Mesenchymal stem cell (in vitro differentiated cells and primary cell): Measurements from ENCODE around the gene CDRT15L2.
"Not testable (repeated sequence)": the region's sequence is repeated elsewhere in the genome, so short reads cannot be mapped to it uniquely, and the experiment has no call there.

Experiments
- DNase-seq: peaks from one replicate; pipeline ENCODE4 v3.0.0-alpha.2; 2013
- H2AFZ ChIP-seq: one replicate; pipeline ENCODE4 v1.6.1; 2013; ENCODE audit warnings: low read depth, mild to moderate bottlenecking, control low read depth, inconsistent platforms, low read length, moderate library complexity
- H2AK5ac ChIP-seq: 2 replicates; pipeline ENCODE4 v1.6.1; 2013; ENCODE audit warnings: low read length, moderate library complexity, mild to moderate bottlenecking, inconsistent platforms; ENCODE audit not compliant: severe bottlenecking
- H2BK120ac ChIP-seq: one replicate; pipeline ENCODE4 v1.6.1; 2013; ENCODE audit warnings: low read depth, mild to moderate bottlenecking, inconsistent platforms, low read length, moderate library complexity
- H2BK12ac ChIP-seq, 2 experiments: one replicate each; pipeline ENCODE4 v1.6.1; 2013; ENCODE audit warnings: inconsistent platforms in 2 of 2, low read length in 2 of 2, mild to moderate bottlenecking in 2 of 2, moderate library complexity in 2 of 2, control low read depth in 1 of 2
- H2BK15ac ChIP-seq: one replicate; pipeline ENCODE4 v1.6.1; 2013; ENCODE audit warnings: mild to moderate bottlenecking, low read depth, inconsistent platforms; ENCODE audit not compliant: poor library complexity, severe bottlenecking
- H2BK5ac ChIP-seq: 2 replicates; pipeline ENCODE4 v1.6.1; 2013; ENCODE audit warnings: low read depth, mild to moderate bottlenecking, low read length, control low read depth, inconsistent platforms; ENCODE audit not compliant: poor library complexity, severe bottlenecking
- H3K14ac ChIP-seq, 2 experiments: one replicate each; pipeline ENCODE4 v1.6.1; 2013; ENCODE audit warnings: inconsistent platforms in 2 of 2, low read length in 2 of 2, control low read depth in 1 of 2, mild to moderate bottlenecking in 1 of 2, moderate library complexity in 1 of 2
- H3K18ac ChIP-seq, 2 experiments: one replicate each; pipeline ENCODE4 v1.6.1; 2013; ENCODE audit warnings: inconsistent platforms in 2 of 2, low read length in 2 of 2, control low read depth in 1 of 2, low read depth in 1 of 2, mild to moderate bottlenecking in 1 of 2
- H3K23ac ChIP-seq, 2 experiments: one replicate each; pipeline ENCODE4 v1.6.1; 2013; ENCODE audit warnings: inconsistent platforms in 2 of 2, low read length in 2 of 2, mild to moderate bottlenecking in 2 of 2, moderate library complexity in 2 of 2, control low read depth in 1 of 2
- H3K27ac ChIP-seq: 2 replicates; pipeline ENCODE4 v1.5.1; 2013; ENCODE audit warnings: mild to moderate bottlenecking, moderate library complexity, low read length, control low read depth, inconsistent platforms; ENCODE audit not compliant: poor library complexity, severe bottlenecking
- H3K27me3 ChIP-seq, 2 experiments: 2 replicates each; pipeline versions ENCODE4 v1.6.1 to v1.7.0; 2013; ENCODE audit warnings: low read length in 2 of 2, mild to moderate bottlenecking in 2 of 2, moderate library complexity in 2 of 2, control low read depth in 1 of 2, inconsistent platforms in 1 of 2; ENCODE audit not compliant: control insufficient read depth in 1 of 2, insufficient read depth in 1 of 2
- H3K36me3 ChIP-seq, 2 experiments: 2 replicates each; pipeline versions ENCODE4 v1.6.1 to v1.7.0; 2013; ENCODE audit warnings: low read length in 2 of 2, control low read depth in 1 of 2, inconsistent platforms in 1 of 2, low read depth in 1 of 2, mild to moderate bottlenecking in 1 of 2; ENCODE audit not compliant: insufficient read depth in 2 of 2, control insufficient read depth in 1 of 2
- H3K4ac ChIP-seq, 2 experiments: one replicate each; pipeline ENCODE4 v1.6.1; 2013; ENCODE audit warnings: inconsistent platforms in 2 of 2, low read length in 2 of 2, mild to moderate bottlenecking in 2 of 2, moderate library complexity in 2 of 2, control low read depth in 1 of 2, low read depth in 1 of 2
- H3K4me1 ChIP-seq: 2 replicates; pipeline ENCODE4 v1.6.1; 2013; ENCODE audit warnings: low read depth, low read length, control low read depth; ENCODE audit not compliant: control insufficient read depth, insufficient read depth
- H3K4me2 ChIP-seq: 2 replicates; pipeline ENCODE4 v1.6.1; 2013; ENCODE audit warnings: low read length, mild to moderate bottlenecking, inconsistent platforms; ENCODE audit not compliant: poor library complexity, severe bottlenecking
- H3K4me3 ChIP-seq, 2 experiments: 2 replicates each; pipeline versions ENCODE4 v1.5.1 to v1.7.0; 2013; ENCODE audit warnings: low read length in 2 of 2, mild to moderate bottlenecking in 2 of 2, control low read depth in 1 of 2, low read depth in 1 of 2; ENCODE audit not compliant: insufficient read depth in 1 of 2
- H3K79me1 ChIP-seq: replicated peaks from 2 replicates; pipeline ENCODE4 v1.6.1; 2013; ENCODE audit warnings: mild to moderate bottlenecking, control low read depth, low read length, inconsistent platforms; ENCODE audit not compliant: poor library complexity, severe bottlenecking
- H3K9ac ChIP-seq: 2 replicates; pipeline ENCODE4 v1.7.0; 2013; ENCODE audit warnings: mild to moderate bottlenecking, low read length, moderate library complexity
- H3K9me3 ChIP-seq: 2 replicates; pipeline ENCODE4 v1.7.0; 2013; ENCODE audit warnings: mild to moderate bottlenecking, low read length; ENCODE audit not compliant: control insufficient read depth
- H4K8ac ChIP-seq: one replicate; pipeline ENCODE4 v1.6.1; 2013; ENCODE audit warnings: inconsistent platforms, mild to moderate bottlenecking, low read length, moderate library complexity
- H4K91ac ChIP-seq: one replicate; pipeline ENCODE4 v1.6.1; 2013; ENCODE audit warnings: mild to moderate bottlenecking, low read length, inconsistent platforms
- WGBS: methylation state at CpG from one replicate; pipeline ENCODE4 v1.1.7; 2013; ENCODE audit warnings: mixed read lengths; 5-methylcytosine and 5-hydroxymethylcytosine counted together

Gene CDRT15L2

GRCh38 chr17:20558096-20558495, 21.4 kb upstream of the CDRT15L2 start:
- not testable (repeated sequence) for H2BK5ac ChIP-seq, H3K27ac ChIP-seq, H2BK120ac ChIP-seq, H4K91ac ChIP-seq, H3K23ac ChIP-seq, H2AFZ ChIP-seq, H3K14ac ChIP-seq, H3K4me3 ChIP-seq, H2AK5ac ChIP-seq, H3K18ac ChIP-seq, H3K9ac ChIP-seq, H3K36me3 ChIP-seq, H3K79me1 ChIP-seq, DNase-seq, H3K4me2 ChIP-seq, H3K9me3 ChIP-seq, H4K8ac ChIP-seq, H3K27me3 ChIP-seq, H2BK15ac ChIP-seq, H3K4me1 ChIP-seq, H2BK12ac ChIP-seq, H3K4ac ChIP-seq
- WGBS, result 84% methylated on average over 5 of the region's 5 CpGs

GRCh38 chr17:20559018-20559417, 20.5 kb upstream of the CDRT15L2 start:
- H2BK5ac ChIP-seq, H3K79me1 ChIP-seq, H2BK15ac ChIP-seq, H3K27me3 ChIP-seq, H3K36me3 ChIP-seq, H2BK12ac ChIP-seq, H3K23ac ChIP-seq, H3K14ac ChIP-seq, H3K4me1 ChIP-seq, H2AK5ac ChIP-seq, H4K91ac ChIP-seq, H2AFZ ChIP-seq, H3K27ac ChIP-seq, H2BK120ac ChIP-seq, H3K9me3 ChIP-seq, H3K18ac ChIP-seq, H3K4me2 ChIP-seq, H3K9ac ChIP-seq, H4K8ac ChIP-seq, H3K4me3 ChIP-seq, DNase-seq, H3K4ac ChIP-seq: not testable (repeated sequence)
- WGBS, result 95% methylated on average over 9 of the region's 9 CpGs

- Histone ChIP-seq H3K23ac (no peak overlapping the region), H4K91ac (no peak overlapping the region), H3K9me3 (no peaks in the 10 kb centered on the region), H2BK15ac (no peak overlapping the region), H4K8ac (no peak overlapping the region), H3K4me2 (no peak overlapping the region), H3K79me1 (no peaks in the 10 kb centered on the region), H3K9ac (no peak overlapping the region), H3K36me3 (no peaks in the 10 kb centered on the region), H3K4me3 (no peak overlapping the region), H3K14ac (no peak overlapping the region), H2BK12ac (no peak overlapping the region), H3K27me3 (no peaks in the 10 kb centered on the region), H2BK120ac (no peak overlapping the region), H2AK5ac (no peak overlapping the region), H3K4ac (no peak overlapping the region), H3K18ac (no peak overlapping the region), H2AFZ (no peak overlapping the region), H3K27ac (no peak overlapping the region), H3K4me1 (no peaks in the 10 kb centered on the region), H2BK5ac (no peak overlapping the region)
- no peak for DNase-seq
- 80% methylated on average over 3 of the region's 3 CpGs for WGBS
These were observed 16.9 kb upstream of the CDRT15L2 start for GRCh38 chr17:20562587-20562986.

- H2BK12ac ChIP-seq, H3K27ac ChIP-seq, H2AFZ ChIP-seq, H3K14ac ChIP-seq, H3K18ac ChIP-seq, H2BK120ac ChIP-seq, H3K36me3 ChIP-seq, H2BK15ac ChIP-seq, H3K4me3 ChIP-seq, H3K4me2 ChIP-seq, H2AK5ac ChIP-seq, H3K9ac ChIP-seq, H4K91ac ChIP-seq, H3K4me1 ChIP-seq, H3K79me1 ChIP-seq, H3K9me3 ChIP-seq, H2BK5ac ChIP-seq, H3K27me3 ChIP-seq, H4K8ac ChIP-seq, DNase-seq, H3K4ac ChIP-seq, H3K23ac ChIP-seq: not testable (repeated sequence)
- 76% methylated on average over 2 of the region's 5 CpGs for WGBS
These were observed 14.3 kb upstream of the CDRT15L2 start for GRCh38 chr17:20565245-20565644.
